HEK293 (cell line): ENCODE results near the gene FGFRL1.

Source experiments
- CTCF ChIA-PET: fragments of 350-600 bp; formaldehyde crosslinking; extraction: SDS; loops from one replicate; lab custom pipeline; 2021; ENCODE audit warnings: antibody characterized with exemption; lab: Yijun Ruan, JAX
- POLR2A ChIA-PET: fragments of 300-600 bp; formaldehyde crosslinking; extraction: SDS; loops from one replicate; lab custom pipeline; 2020; ENCODE audit warnings: antibody characterized with exemption, inconsistent platforms; lab: Yijun Ruan, JAX
- H3K27ac ChIP-seq: fragments of 200-500 bp; sonication (Bioruptor generic); 2 replicates; pipeline ENCODE4 v1.5.1; 2014; ENCODE audit warnings: low read depth, low read length, control low read depth, inconsistent platforms; ENCODE audit errors: extremely low read depth
- H3K36me3 ChIP-seq, 2 experiments: fragments of 200-500 bp in 1 of 2; sonication (Bioruptor generic) in 1 of 2; 1 replicate in 1 of 2; 2 replicates in 1 of 2; pipeline ENCODE4 v1.5.1; 2014 to 2017; ENCODE audit warnings: inconsistent platforms in 2 of 2, low read length in 2 of 2; ENCODE audit not compliant: control insufficient read depth in 2 of 2, insufficient read depth in 1 of 2
- H3K4me1 ChIP-seq: fragments of 200-500 bp; sonication (Bioruptor generic); 2 replicates; pipeline ENCODE4 v1.5.1; 2014; ENCODE audit warnings: mild to moderate bottlenecking, low read length, inconsistent platforms; ENCODE audit not compliant: control insufficient read depth, insufficient read depth
- H3K4me3 ChIP-seq: 2 replicates; pipeline ENCODE4 v1.5.1; 2011; ENCODE audit warnings: low read depth, mild to moderate bottlenecking, control low read depth, low read length, moderate library complexity
- H3K9me3 ChIP-seq: fragments of 200-500 bp; sonication (Bioruptor generic); 2 replicates; pipeline ENCODE4 v1.5.1; 2014; ENCODE audit warnings: low read depth, low read length, inconsistent platforms; ENCODE audit not compliant: control insufficient read depth, insufficient read depth
- ELK4 ChIP-seq: IDR thresholded peaks from 2 replicates; pipeline ENCODE4 v1.6.1; 2011; ENCODE audit warnings: mild to moderate bottlenecking, low read depth, low read length, borderline replicate concordance
- KLF7 ChIP-seq: fragments of 450-650 bp; formaldehyde crosslinking; IDR thresholded peaks from 2 replicates; pipeline ENCODE4 v1.5.1; 2016; ENCODE audit warnings: missing biosample characterization, missing genetic modification characterization, borderline replicate concordance
- SALL2 ChIP-seq: fragments of 450-650 bp; formaldehyde crosslinking; IDR thresholded peaks from 2 replicates; pipeline ENCODE4 v1.5.0; 2017; ENCODE audit warnings: missing biosample characterization, mild to moderate bottlenecking, missing genetic modification characterization, borderline replicate concordance
- ZFP41 ChIP-seq: fragments of 450-650 bp; formaldehyde crosslinking; IDR thresholded peaks from 2 replicates; pipeline ENCODE4 v1.5.1; 2016; ENCODE audit warnings: missing biosample characterization, missing genetic modification characterization, borderline replicate concordance
- ZNF10 ChIP-seq: fragments of 450-650 bp; formaldehyde crosslinking; IDR thresholded peaks from 2 replicates; pipeline ENCODE4 v1.5.1; 2017; ENCODE audit warnings: missing biosample characterization, missing genetic modification characterization
- ZNF138 ChIP-seq: fragments of 450-650 bp; formaldehyde crosslinking; IDR thresholded peaks from 2 replicates; pipeline ENCODE4 v1.5.1; 2016; ENCODE audit warnings: missing biosample characterization, missing genetic modification characterization, borderline replicate concordance
- ZNF146 ChIP-seq: fragments of 450-650 bp; formaldehyde crosslinking; IDR thresholded peaks from 2 replicates; pipeline ENCODE4 v1.5.1; 2016; ENCODE audit warnings: missing biosample characterization, missing genetic modification characterization
- ZNF169 ChIP-seq: fragments of 450-650 bp; formaldehyde crosslinking; IDR thresholded peaks from 2 replicates; pipeline ENCODE4 v1.5.1; 2016; ENCODE audit warnings: missing biosample characterization, missing genetic modification characterization
- ZNF19 ChIP-seq: fragments of 450-650 bp; formaldehyde crosslinking; IDR thresholded peaks from 2 replicates; pipeline ENCODE4; 2016; ENCODE audit warnings: missing biosample characterization, missing genetic modification characterization, low read depth
- ZNF211 ChIP-seq: fragments of 450-650 bp; formaldehyde crosslinking; IDR thresholded peaks from 2 replicates; pipeline ENCODE4 v1.5.1; 2016; ENCODE audit warnings: low read depth, missing biosample characterization, missing genetic modification characterization
- ZNF223 ChIP-seq: fragments of 450-650 bp; formaldehyde crosslinking; IDR thresholded peaks from 2 replicates; pipeline ENCODE4 v1.5.1; 2016; ENCODE audit warnings: missing biosample characterization, missing genetic modification characterization
- ZNF248 ChIP-seq: fragments of 450-650 bp; formaldehyde crosslinking; IDR thresholded peaks from 2 replicates; pipeline ENCODE4 v1.5.1; 2017; ENCODE audit warnings: missing biosample characterization, missing genetic modification characterization
- ZNF280D ChIP-seq: fragments of 450-650 bp; formaldehyde crosslinking; IDR thresholded peaks from 2 replicates; pipeline ENCODE4 v1.5.1; 2016; ENCODE audit warnings: missing biosample characterization, missing genetic modification characterization
- ZNF341 ChIP-seq: fragments of 450-650 bp; formaldehyde crosslinking; IDR thresholded peaks from 2 replicates; pipeline ENCODE4; 2016; ENCODE audit warnings: low read depth, missing biosample characterization, missing genetic modification characterization
- ZNF354C ChIP-seq: fragments of 450-650 bp; formaldehyde crosslinking; IDR thresholded peaks from 2 replicates; pipeline ENCODE4 v1.5.1; 2016; ENCODE audit warnings: missing biosample characterization, missing genetic modification characterization, low read depth, borderline replicate concordance
- ZNF37A ChIP-seq: fragments of 450-650 bp; IDR thresholded peaks from 2 replicates; pipeline ENCODE4 v1.5.1; 2018; ENCODE audit warnings: missing biosample characterization, missing genetic modification characterization
- ZNF391 ChIP-seq: fragments of 450-650 bp; formaldehyde crosslinking; IDR thresholded peaks from 2 replicates; pipeline ENCODE4 v1.5.1; 2016; ENCODE audit warnings: low read depth, missing biosample characterization, missing genetic modification characterization, borderline replicate concordance
- ZNF48 ChIP-seq: fragments of 450-650 bp; formaldehyde crosslinking; IDR thresholded peaks from 2 replicates; pipeline ENCODE4 v1.5.1; 2016; ENCODE audit warnings: missing biosample characterization, missing genetic modification characterization
- ZNF501 ChIP-seq: fragments of 450-650 bp; formaldehyde crosslinking; IDR thresholded peaks from 2 replicates; pipeline ENCODE4 v1.5.1; 2016; ENCODE audit warnings: missing biosample characterization, missing genetic modification characterization
- ZNF558 ChIP-seq: fragments of 450-650 bp; formaldehyde crosslinking; IDR thresholded peaks from 2 replicates; pipeline ENCODE4 v1.5.1; 2016; ENCODE audit warnings: missing biosample characterization, missing genetic modification characterization
- ZNF580 ChIP-seq: fragments of 450-650 bp; formaldehyde crosslinking; IDR thresholded peaks from 2 replicates; pipeline ENCODE4 v1.5.1; 2016; ENCODE audit warnings: missing biosample characterization, missing genetic modification characterization
- ZNF596 ChIP-seq: fragments of 450-650 bp; IDR thresholded peaks from 2 replicates; pipeline ENCODE4 v1.5.0; 2018; ENCODE audit warnings: missing biosample characterization, mild to moderate bottlenecking, missing genetic modification characterization, moderate library complexity
- ZNF624 ChIP-seq: fragments of 450-650 bp; formaldehyde crosslinking; IDR thresholded peaks from 2 replicates; pipeline ENCODE4 v1.5.1; 2017; ENCODE audit warnings: missing biosample characterization, missing genetic modification characterization
- ZNF654 ChIP-seq: fragments of 450-650 bp; formaldehyde crosslinking; IDR thresholded peaks from 2 replicates; pipeline ENCODE4 v1.5.1; 2016; ENCODE audit warnings: low read depth, missing biosample characterization, missing genetic modification characterization
- ZNF670 ChIP-seq: fragments of 450-650 bp; formaldehyde crosslinking; IDR thresholded peaks from 2 replicates; pipeline ENCODE4 v1.5.1; 2016; ENCODE audit warnings: missing biosample characterization, missing genetic modification characterization, low read depth
- ZNF704 ChIP-seq: fragments of 450-650 bp; formaldehyde crosslinking; IDR thresholded peaks from 2 replicates; pipeline ENCODE4 v1.5.1; 2016; ENCODE audit warnings: missing biosample characterization, missing genetic modification characterization
- ZNF776 ChIP-seq: fragments of 450-650 bp; formaldehyde crosslinking; IDR thresholded peaks from 2 replicates; pipeline ENCODE4 v1.5.0; 2017; ENCODE audit warnings: missing biosample characterization, missing genetic modification characterization, borderline replicate concordance
- ZNF830 ChIP-seq: fragments of 450-650 bp; IDR thresholded peaks from 2 replicates; pipeline ENCODE4 v1.5.0; 2018; ENCODE audit warnings: missing biosample characterization, missing genetic modification characterization, low read depth, mild to moderate bottlenecking, moderate library complexity
- ZNF837 ChIP-seq: fragments of 450-650 bp; formaldehyde crosslinking; IDR thresholded peaks from 2 replicates; pipeline ENCODE4 v1.5.1; 2016; ENCODE audit warnings: missing biosample characterization, missing genetic modification characterization
- ZSCAN18 ChIP-seq: fragments of 450-650 bp; formaldehyde crosslinking; IDR thresholded peaks from 2 replicates; pipeline ENCODE4 v1.5.1; 2016; ENCODE audit warnings: missing biosample characterization, missing genetic modification characterization

Gene FGFRL1

GRCh38 chr4:1000686-1001260 is 10.7 kb upstream of the FGFRL1 start:
- Histone ChIP-seq H3K27ac (no peak overlapping the region), H3K36me3 (no peaks in the 10 kb centered on the region), H3K9me3 (no peaks in the 10 kb centered on the region), H3K4me3 (no peak overlapping the region), H3K4me1 (no peaks in the 10 kb centered on the region; the same call in 1 of the 2 replicates)
- POLR2A ChIA-PET: no interaction called here
- TF ChIP-seq ZNF391 (no peak), ZNF48 (tag by site-specific recombination) (no peak), ZNF558 (no peak), ZNF654 (no peak), ZNF776 (tag by site-specific recombination) (no peak), SALL2 (tag by site-specific recombination) (no peak), ZNF837 (tag by site-specific recombination) (no peak), ZNF830 (tag by site-specific recombination) (no peak), ZNF37A (no peak), ZNF211 (tag by site-specific recombination) (no peak), ZNF596 (no peak), ZSCAN18 (tag by site-specific recombination) (no peak), ZNF10 (tag by site-specific recombination) (no peak), ZNF501 (tag by site-specific recombination) (no peak), ZNF354C (tag by site-specific recombination) (no peak), ZNF580 (tag by site-specific recombination) (no peak), ZNF341 (tag by site-specific recombination) (no peak), ZNF624 (tag by site-specific recombination) (no peak), ZFP41 (tag by site-specific recombination) (no peak), ZNF19 (no peak)
- CTCF ChIA-PET: no interaction called here

GRCh38 chr4:1001561-1002130 is 9.8 kb upstream of the FGFRL1 start:
- CTCF ChIA-PET: no interaction called here
- H3K27ac ChIP-seq: no peak overlapping the region
- H3K36me3 ChIP-seq: no peaks in the 10 kb centered on the region
- POLR2A ChIA-PET: no interaction called here
- no peak overlapping the region for H3K4me3 ChIP-seq
- no peaks in the 10 kb centered on the region; the same call in 1 of the 2 replicates for H3K4me1 ChIP-seq
- H3K9me3 ChIP-seq: no peaks in the 10 kb centered on the region
- TF ChIP-seq ZNF248 (tag by site-specific recombination) (no peak), ZNF704 (no peak), ZNF169 (no peak), ZNF138 (no peak), KLF7 (tag by site-specific recombination) (no peak), ZNF223 (tag by site-specific recombination) (no peak), ELK4 (no peak), ZNF280D (tag by site-specific recombination) (no peak), ZNF146 (no peak), ZNF670 (tag by site-specific recombination) (no peak)
- TF ChIP-seq, all 188 proteins: peak for 0
